Measurements from ENCODE around the gene CNKSR1.

DNA sequence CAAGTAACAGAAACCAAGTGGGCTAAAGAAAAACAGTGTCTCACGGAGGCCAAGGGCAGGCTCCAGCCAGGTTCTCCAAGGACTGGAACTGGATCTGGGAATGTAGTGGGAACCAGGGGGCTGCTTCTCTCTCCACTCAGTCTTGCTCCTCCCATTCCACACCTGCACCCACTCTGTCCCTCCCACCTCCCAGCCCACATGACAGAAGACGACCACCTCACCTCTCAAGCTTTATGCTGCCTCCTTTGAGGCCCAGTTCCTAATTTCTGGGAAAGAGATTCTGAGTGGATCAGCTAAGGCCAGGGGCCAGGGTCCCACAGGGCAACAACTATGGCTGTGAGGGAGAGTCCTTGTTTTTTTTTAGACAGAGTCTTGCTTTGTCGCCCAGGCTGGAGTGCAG is 38.0 kb downstream of the CNKSR1 start:
- TF ChIP-seq, protein P1, sequence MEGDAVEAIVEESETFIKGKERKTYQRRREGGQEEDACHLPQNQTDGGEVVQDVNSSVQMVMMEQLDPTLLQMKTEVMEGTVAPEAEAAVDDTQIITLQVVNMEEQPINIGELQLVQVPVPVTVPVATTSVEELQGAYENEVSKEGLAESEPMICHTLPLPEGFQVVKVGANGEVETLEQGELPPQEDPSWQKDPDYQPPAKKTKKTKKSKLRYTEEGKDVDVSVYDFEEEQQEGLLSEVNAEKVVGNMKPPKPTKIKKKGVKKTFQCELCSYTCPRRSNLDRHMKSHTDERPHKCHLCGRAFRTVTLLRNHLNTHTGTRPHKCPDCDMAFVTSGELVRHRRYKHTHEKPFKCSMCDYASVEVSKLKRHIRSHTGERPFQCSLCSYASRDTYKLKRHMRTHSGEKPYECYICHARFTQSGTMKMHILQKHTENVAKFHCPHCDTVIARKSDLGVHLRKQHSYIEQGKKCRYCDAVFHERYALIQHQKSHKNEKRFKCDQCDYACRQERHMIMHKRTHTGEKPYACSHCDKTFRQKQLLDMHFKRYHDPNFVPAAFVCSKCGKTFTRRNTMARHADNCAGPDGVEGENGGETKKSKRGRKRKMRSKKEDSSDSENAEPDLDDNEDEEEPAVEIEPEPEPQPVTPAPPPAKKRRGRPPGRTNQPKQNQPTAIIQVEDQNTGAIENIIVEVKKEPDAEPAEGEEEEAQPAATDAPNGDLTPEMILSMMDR (IDR thresholded peaks at IDR 0.05; ENCODE audit: borderline replicate concordance, extremely low read depth, low read length, poor library complexity, severe bottlenecking): no peak
- no peak for TF ChIP-seq EZH2 (IDR thresholded peaks at IDR 0.05; ENCODE audit: borderline replicate concordance, low read depth, low read length, severe bottlenecking)

Measured in DND-41 (cell line).